HUDEP-2 (cell line): ENCODE results near the gene PRDX2.

Experiments used
- DNase-seq, 76 experiments: peaks; one replicate each; lab custom pipeline; 2025; ENCODE audit not compliant: unreplicated experiment in 76 of 76; lab: John Stamatoyannopoulos, UW

The PRDX2 gene

GRCh38 chr19:12783291-12783848 lies 18.2 kb downstream of the PRDX2 start:
- DNase-seq = peak in 1 of 76 experiments; percentile 32

GRCh38 chr19:12782424-12783290 lies 18.9 kb downstream of the PRDX2 start:
- peak in 66 of 76 experiments; percentile 29 to 90 (median 77) for DNase-seq

GRCh38 chr19:12782174-12782423 lies 19.5 kb downstream of the PRDX2 start:
- peak in 3 of 76 experiments; percentile 45 to 88 (median 57) for DNase-seq

- peak in 27 of 76 experiments; percentile 13 to 68 (median 40) for DNase-seq
These were observed 22.2 kb downstream of the PRDX2 start for GRCh38 chr19:12779162-12779993.

GRCh38 chr19:12778905-12779161 lies 22.8 kb downstream of the PRDX2 start:
- DNase-seq = no peak

GRCh38 chr19:12778017-12778904 lies 23.3 kb downstream of the PRDX2 start:
- peak in 20 of 76 experiments; percentile 28 to 62 (median 44) for DNase-seq

GRCh38 chr19:12777217-12778016 lies 24.2 kb downstream of the PRDX2 start:
- peak in 65 of 76 experiments; percentile 32 to 86 (median 69) for DNase-seq

GRCh38 chr19:12774588-12775555 lies 26.7 kb downstream of the PRDX2 start, which contains the start of gene HOOK2:
TSS of gene HOOK2 (minus strand) at chr19:12775552. CDS start at chr19:12775449, 103 bp downstream.
- DNase-seq = no peak

GRCh38 chr19:12773571-12773970 lies 28.0 kb downstream of the PRDX2 start:
- DNase-seq = peak in 20 of 76 experiments; percentile 17 to 57 (median 36)

GRCh38 chr19:12772323-12772722 lies 29.3 kb downstream of the PRDX2 start:
- DNase-seq = no peak

GRCh38 chr19:12770922-12771321 lies 30.7 kb downstream of the PRDX2 start:
- no peak for DNase-seq

- DNase-seq = peak in 2 of 76 experiments; percentile 10 to 16
These were observed 31.9 kb downstream of the PRDX2 start for GRCh38 chr19:12769689-12770088.

- DNase-seq = no peak
These were observed 33.9 kb downstream of the PRDX2 start for GRCh38 chr19:12767666-12768065.

GRCh38 chr19:12767150-12767549 lies 34.5 kb downstream of the PRDX2 start:
- DNase-seq = no peak

GRCh38 chr19:12766051-12766521 lies 35.5 kb downstream of the PRDX2 start:
- peak in 66 of 76 experiments; percentile 41 to 90 (median 71) for DNase-seq

- no peak for DNase-seq
These were observed 36.9 kb downstream of the PRDX2 start for GRCh38 chr19:12764698-12765097.

- DNase-seq = no peak
These were observed 38.5 kb downstream of the PRDX2 start for GRCh38 chr19:12763100-12763499.

- DNase-seq = peak in 20 of 76 experiments; percentile 14 to 47 (median 24)
These were observed 41.9 kb downstream of the PRDX2 start for GRCh38 chr19:12759686-12760085.
